Measurements from ENCODE around the gene TRIM33. TPM values are rescaled to one million over a fixed set of nuclear protein-coding genes. Genes with fewer than 3 reads are reported as not detected.

Gene TRIM33
- total RNA-seq, 1 experiment from 2014 or later = 53.8 TPM

GRCh38 chr1:114437812-114438211, 73.2 kb downstream of the TRIM33 start:
- no peak overlapping the region for H3K4ac ChIP-seq (ENCODE audit: low read depth, low read length)
- no peaks in the 10 kb centered on the region for H4K20me1 ChIP-seq (ENCODE audit: control insufficient read depth, insufficient read depth, insufficient read length)
- H3K56ac ChIP-seq (ENCODE audit: insufficient read length, low read depth, low read length) = no peak overlapping the region
- TF ChIP-seq CTCF (conservative IDR thresholded peaks at IDR 0.05) = no peak
- peaks cover 2 to 20% (median 16%) of the 10 kb centered on the region in 3 experiments; a peak in 5 of 7 replicates for H3K36me3 Mint-ChIP-seq (ENCODE audit: insufficient read depth in 1 of 3, low read depth in 3 of 3)
- H3K27ac ChIP-seq (ENCODE audit: insufficient read length, low read depth, low read length) = no peak overlapping the region
- H3K9me3 Mint-ChIP-seq = no peaks in the 10 kb centered on the region
- no peak overlapping the region for H3K14ac ChIP-seq (ENCODE audit: insufficient read depth, low read length)
- no peak overlapping the region for H3K9ac ChIP-seq (ENCODE audit: extremely low read depth, insufficient read length, low read length)
- no peak for DNase-seq
- no peaks in the 10 kb centered on the region for H3K27me3 Mint-ChIP-seq (ENCODE audit: low read depth)
- H4K91ac ChIP-seq (ENCODE audit: insufficient read length, low read depth, low read length) = no peak overlapping the region
- H3K4me1 ChIP-seq (ENCODE audit: insufficient read depth, low read length) = no peaks in the 10 kb centered on the region
- no peaks in the 10 kb centered on the region for H3K79me2 ChIP-seq (ENCODE audit: insufficient read depth, low read length)
- H3T11ph ChIP-seq (ENCODE audit: low read length) = no peak overlapping the region
- H3K79me1 ChIP-seq (ENCODE audit: insufficient read depth, low read depth, low read length, poor library complexity, severe bottlenecking) = peaks cover 3% of the 10 kb centered on the region
- H4K5ac ChIP-seq (ENCODE audit: insufficient read length, low read depth, low read length) = no peak overlapping the region
- no peak overlapping the region for H2BK120ac ChIP-seq (ENCODE audit: low read depth, low read length, poor library complexity, severe bottlenecking)
- no peak overlapping the region for H2BK15ac ChIP-seq (ENCODE audit: low read depth, low read length)
- no CpG with 5 or more reads among the region's 1 CpG for WGBS (ENCODE audit: extremely low coverage, insufficient read length, low lambda C conversion rate)
- H3K4me1 Mint-ChIP-seq = peaks cover 2% of the 10 kb centered on the region in 2 experiments; a peak in 2 of 4 replicates
- no peak overlapping the region for H3K18ac ChIP-seq (ENCODE audit: insufficient read length, low read depth, low read length)
- H2BK5ac ChIP-seq (ENCODE audit: insufficient read length, low read length) = no peak overlapping the region
- H4K8ac ChIP-seq (replicated peaks; ENCODE audit: insufficient read length, low read depth, low read length) = no peak overlapping the region
- no peak overlapping the region for H2BK12ac ChIP-seq (ENCODE audit: insufficient read length, low read depth, low read length)
- H2AK5ac ChIP-seq (ENCODE audit: insufficient read length, low read length) = no peak overlapping the region
- H3K27ac Mint-ChIP-seq = no peak overlapping the region
- no peak overlapping the region for H3K4me3 Mint-ChIP-seq
- no peak overlapping the region for H3K23ac ChIP-seq (ENCODE audit: insufficient read length, low read depth, low read length)
- H2AFZ ChIP-seq (ENCODE audit: low read length) = no peak overlapping the region
- no peaks in the 10 kb centered on the region for H3K27me3 ChIP-seq (ENCODE audit: insufficient read depth, low read length)
- H2BK20ac ChIP-seq (ENCODE audit: low read depth, low read length, poor library complexity, severe bottlenecking) = no peak overlapping the region
- no peaks in the 10 kb centered on the region for H3K23me2 ChIP-seq (ENCODE audit: insufficient read length, low read depth, low read length, poor library complexity, severe bottlenecking)
- no peaks in the 10 kb centered on the region for H3K9me3 ChIP-seq (ENCODE audit: control insufficient read depth, low read depth, low read length)
- no peak overlapping the region for H3K4me2 ChIP-seq (ENCODE audit: insufficient read depth, insufficient read length, low read length)

Data from H9 (cell line).